ENCODE measurements around the gene ATXN7L1. TPM values are rescaled to one million over a fixed set of nuclear protein-coding genes. Genes with fewer than 3 reads are reported as not detected.

The ATXN7L1 gene
- total RNA-seq, 2 experiments from 2014 or later, result 15.2 to 17.0 TPM

- DNase-seq, result peak; percentile 43
- H3K4me1 Mint-ChIP-seq, result peaks cover 43% of the 10 kb centered on the region
- no peak overlapping the region for H3K4me3 Mint-ChIP-seq
These were observed 69.6 kb downstream of the ATXN7L1 start for GRCh38 chr7:105806592-105807447.

DNA sequence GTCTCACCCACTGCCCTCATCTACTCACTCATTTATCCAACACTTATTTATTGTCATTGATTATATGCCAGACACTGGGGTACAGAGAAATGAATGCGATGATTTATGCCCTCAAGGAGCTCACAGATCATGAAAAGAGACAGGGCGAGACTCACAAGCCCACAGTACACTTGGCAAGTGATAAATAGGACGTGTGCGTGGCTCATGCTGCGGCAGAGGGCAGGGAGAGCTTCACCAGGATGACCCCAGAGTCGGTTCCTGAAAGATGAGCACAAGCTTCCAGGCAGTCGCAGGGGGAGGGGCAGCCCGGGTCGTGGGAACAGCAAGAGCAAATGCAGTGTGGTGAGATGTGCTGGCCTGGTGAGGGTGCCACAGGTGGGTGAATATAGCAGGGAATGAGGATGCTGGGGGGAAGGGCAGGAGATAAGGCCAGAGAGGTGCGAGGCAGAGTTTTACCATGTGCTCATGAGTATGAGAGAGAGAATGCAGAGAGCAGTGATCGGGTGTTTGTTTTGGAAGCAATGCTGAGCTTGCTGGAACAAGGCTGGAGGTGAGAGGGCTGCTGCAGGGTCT lies 70.9 kb downstream of the ATXN7L1 start:
- POLR2A ChIA-PET, result no interaction called here
- no peak for DNase-seq
- no peak overlapping the region for H3K4me3 Mint-ChIP-seq
- H3K4me1 Mint-ChIP-seq, result peaks cover 45% of the 10 kb centered on the region
- H3K27me3 Mint-ChIP-seq, result no peaks in the 10 kb centered on the region
- H3K9me3 Mint-ChIP-seq, result no peaks in the 10 kb centered on the region
- H3K36me3 Mint-ChIP-seq, result peaks cover 2% of the 10 kb centered on the region
- H3K27ac Mint-ChIP-seq, result peak overlapping the region; percentile 21
- ATAC-seq (ENCODE audit: low read depth), result no peak

More at GRCh38 chr7:105806592-105807447, 69.6 kb downstream of the ATXN7L1 start:
- POLR2A ChIA-PET, result no interaction called here
- Mint-ChIP-seq H3K27ac (peak overlapping the region; percentile 19), H3K9me3 (no peaks in the 10 kb centered on the region), H3K27me3 (no peaks in the 10 kb centered on the region), H3K36me3 (peaks cover 2% of the 10 kb centered on the region)
- ATAC-seq (ENCODE audit: low read depth), result peak; percentile 49

DNA sequence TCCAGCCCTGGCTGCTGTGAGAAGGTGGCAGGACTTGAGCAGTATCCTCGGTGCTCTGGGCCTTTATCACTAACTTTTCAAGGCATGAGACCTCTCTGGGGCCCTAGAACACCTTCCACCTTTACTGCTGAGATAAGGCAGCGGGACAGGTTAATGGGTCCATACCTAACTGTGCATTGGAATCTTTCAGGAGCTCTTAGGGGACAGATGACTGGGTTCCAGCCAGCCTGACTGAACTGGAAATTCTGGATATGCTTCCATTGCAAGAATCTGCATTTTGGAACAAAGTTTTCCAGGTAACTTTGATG lies 73.0 kb downstream of the ATXN7L1 start:
- peaks cover 41% of the 10 kb centered on the region for H3K4me1 Mint-ChIP-seq
- H3K27me3 Mint-ChIP-seq, result no peaks in the 10 kb centered on the region
- no peaks in the 10 kb centered on the region for H3K36me3 Mint-ChIP-seq
- DNase-seq (no peak), ATAC-seq (ENCODE audit: low read depth) (no peak)
- H3K27ac Mint-ChIP-seq, result no peak overlapping the region
- no peak overlapping the region for H3K4me3 Mint-ChIP-seq
- POLR2A ChIA-PET, result no interaction called here
- H3K9me3 Mint-ChIP-seq, result no peaks in the 10 kb centered on the region

DNA sequence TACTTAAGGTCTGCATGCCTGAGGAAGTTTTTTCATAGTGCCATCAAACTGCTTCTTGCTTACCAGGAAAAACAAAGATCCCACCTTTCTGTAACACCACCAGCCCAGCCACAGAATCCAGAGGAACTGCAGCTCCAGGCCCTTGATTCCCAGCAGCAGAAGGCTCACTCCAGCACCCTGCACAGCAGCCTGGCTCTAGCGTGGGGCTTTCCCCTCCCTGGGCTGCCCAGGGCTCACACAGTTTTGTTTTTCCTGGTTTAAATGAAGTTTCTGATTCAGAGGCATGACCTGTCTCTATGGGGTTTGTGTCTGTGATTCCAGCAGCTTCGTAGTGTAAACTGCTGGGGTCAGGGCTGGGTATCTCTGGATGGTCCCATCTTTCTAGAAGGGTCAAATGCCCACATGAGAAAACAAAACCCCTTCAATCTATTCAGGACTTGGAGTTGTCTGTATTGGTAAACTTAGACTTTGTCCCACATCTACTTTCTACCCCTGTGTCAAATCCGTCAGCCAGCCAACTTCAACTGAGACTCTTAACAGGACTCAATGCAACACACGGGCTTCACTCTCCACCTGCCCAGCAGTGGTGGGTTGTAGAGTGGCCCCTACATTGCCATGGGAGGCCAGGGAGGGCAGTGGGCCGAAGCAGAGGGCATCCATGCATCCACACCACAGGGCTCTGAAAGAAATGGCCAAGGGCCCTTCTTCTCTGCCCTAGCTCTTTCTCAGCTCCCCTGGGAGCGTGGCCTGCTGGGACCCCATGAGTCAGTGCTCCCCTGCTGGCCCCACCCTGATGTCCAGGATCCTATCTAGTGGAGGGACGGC lies 73.6 kb downstream of the ATXN7L1 start:
- no peak for DNase-seq

GRCh38 chr7:105800849-105801534 lies 75.4 kb downstream of the ATXN7L1 start:
- no peaks in the 10 kb centered on the region for H3K27me3 Mint-ChIP-seq
- no peak for DNase-seq
- no peak overlapping the region for H3K27ac Mint-ChIP-seq
- no peaks in the 10 kb centered on the region for H3K36me3 Mint-ChIP-seq
- no peak overlapping the region for H3K4me3 Mint-ChIP-seq
- POLR2A ChIA-PET, result no interaction called here
- peaks cover 20% of the 10 kb centered on the region for H3K4me1 Mint-ChIP-seq
- no peaks in the 10 kb centered on the region for H3K9me3 Mint-ChIP-seq
- ATAC-seq (ENCODE audit: low read depth), result no peak

More for the DNA sequence above, 73.6 kb downstream of the ATXN7L1 start:
- no peak overlapping the region for H3K27ac Mint-ChIP-seq
- H3K4me1 Mint-ChIP-seq, result peaks cover 36% of the 10 kb centered on the region
- no peaks in the 10 kb centered on the region for H3K9me3 Mint-ChIP-seq
- POLR2A ChIA-PET, result no interaction called here
- H3K27me3 Mint-ChIP-seq, result no peaks in the 10 kb centered on the region
- H3K4me3 Mint-ChIP-seq, result no peak overlapping the region
- no peak for ATAC-seq (ENCODE audit: low read depth)
- H3K36me3 Mint-ChIP-seq, result no peaks in the 10 kb centered on the region

- Mint-ChIP-seq H3K36me3 (no peaks in the 10 kb centered on the region), H3K9me3 (no peaks in the 10 kb centered on the region), H3K4me3 (no peak overlapping the region), H3K4me1 (peaks cover 15% of the 10 kb centered on the region), H3K27me3 (no peaks in the 10 kb centered on the region), H3K27ac (no peak overlapping the region)
- POLR2A ChIA-PET, result no interaction called here
- ATAC-seq (ENCODE audit: low read depth) (peak; percentile 47), DNase-seq (no peak)
These were observed 76.0 kb downstream of the ATXN7L1 start for GRCh38 chr7:105800442-105800841.

- ATAC-seq (ENCODE audit: low read depth) (no peak), DNase-seq (no peak)
- no peak overlapping the region for H3K27ac Mint-ChIP-seq
- no peak overlapping the region for H3K4me3 Mint-ChIP-seq
- POLR2A ChIA-PET, result no interaction called here
- H3K27me3 Mint-ChIP-seq, result no peaks in the 10 kb centered on the region
- H3K36me3 Mint-ChIP-seq, result no peaks in the 10 kb centered on the region
- H3K4me1 Mint-ChIP-seq, result peaks cover 11% of the 10 kb centered on the region
- no peaks in the 10 kb centered on the region for H3K9me3 Mint-ChIP-seq
These were observed 76.7 kb downstream of the ATXN7L1 start for GRCh38 chr7:105799677-105800076.

DNA sequence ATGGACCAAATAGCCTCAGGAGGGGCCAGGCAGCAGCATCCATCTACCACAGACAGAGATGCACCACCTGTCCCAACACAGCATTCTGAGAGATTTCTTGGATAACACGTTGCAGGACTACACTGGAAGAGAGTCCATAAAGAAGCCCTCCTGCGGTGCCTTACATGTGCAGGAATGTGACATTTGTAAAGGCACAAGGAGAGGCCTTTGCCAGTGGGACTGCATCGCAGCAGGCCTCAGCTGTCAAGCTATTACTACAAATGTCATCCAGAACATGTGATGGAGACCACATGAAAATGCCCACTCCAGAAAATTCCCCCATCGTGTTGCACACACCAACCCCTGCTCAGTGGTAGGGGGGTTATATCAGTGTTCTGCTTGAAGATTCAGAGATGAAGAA lies 77.4 kb downstream of the ATXN7L1 start:
- no peak for DNase-seq
- Mint-ChIP-seq H3K27me3 (no peaks in the 10 kb centered on the region), H3K36me3 (no peaks in the 10 kb centered on the region), H3K4me3 (no peak overlapping the region), H3K4me1 (peaks cover 11% of the 10 kb centered on the region), H3K27ac (no peak overlapping the region), H3K9me3 (no peaks in the 10 kb centered on the region)
- no peak for ATAC-seq (ENCODE audit: low read depth)
- POLR2A ChIA-PET, result no interaction called here

- H3K27ac Mint-ChIP-seq, result no peak overlapping the region
- POLR2A ChIA-PET, result no interaction called here
- H3K36me3 Mint-ChIP-seq, result no peaks in the 10 kb centered on the region
- ATAC-seq (ENCODE audit: low read depth), result no peak
- no peak overlapping the region for H3K4me3 Mint-ChIP-seq
- H3K27me3 Mint-ChIP-seq, result no peaks in the 10 kb centered on the region
- no peaks in the 10 kb centered on the region for H3K9me3 Mint-ChIP-seq
- no peak for DNase-seq
- H3K4me1 Mint-ChIP-seq, result peaks cover 11% of the 10 kb centered on the region
These were observed 78.7 kb downstream of the ATXN7L1 start for GRCh38 chr7:105797652-105798051.

DNA sequence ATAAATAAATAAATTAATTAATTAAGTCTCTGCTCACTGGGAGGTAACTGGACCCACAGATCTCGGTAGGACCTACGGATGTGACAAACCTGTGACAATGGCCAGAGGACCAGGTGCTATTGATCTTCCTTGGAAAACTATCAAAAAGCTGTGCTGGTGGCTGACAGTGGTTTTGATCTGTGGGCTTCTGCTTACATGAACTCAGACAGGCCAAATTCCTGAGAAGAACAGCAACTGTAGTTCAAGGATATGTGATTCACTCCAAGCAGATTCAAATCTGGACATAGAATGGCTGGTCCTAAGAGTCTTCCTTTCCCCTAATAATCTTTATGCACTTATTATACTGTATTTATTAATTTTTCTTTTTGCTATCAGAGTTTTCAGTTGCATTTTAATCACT lies 80.0 kb downstream of the ATXN7L1 start:
- H3K9me3 Mint-ChIP-seq, result no peaks in the 10 kb centered on the region
- no peak for DNase-seq
- POLR2A ChIA-PET, result interaction anchor here (0.5 kb wide), 1 partner anchor 32 kb away, joined by 4 read pairs; no protein-coding TSS in a partner anchor

DNA sequence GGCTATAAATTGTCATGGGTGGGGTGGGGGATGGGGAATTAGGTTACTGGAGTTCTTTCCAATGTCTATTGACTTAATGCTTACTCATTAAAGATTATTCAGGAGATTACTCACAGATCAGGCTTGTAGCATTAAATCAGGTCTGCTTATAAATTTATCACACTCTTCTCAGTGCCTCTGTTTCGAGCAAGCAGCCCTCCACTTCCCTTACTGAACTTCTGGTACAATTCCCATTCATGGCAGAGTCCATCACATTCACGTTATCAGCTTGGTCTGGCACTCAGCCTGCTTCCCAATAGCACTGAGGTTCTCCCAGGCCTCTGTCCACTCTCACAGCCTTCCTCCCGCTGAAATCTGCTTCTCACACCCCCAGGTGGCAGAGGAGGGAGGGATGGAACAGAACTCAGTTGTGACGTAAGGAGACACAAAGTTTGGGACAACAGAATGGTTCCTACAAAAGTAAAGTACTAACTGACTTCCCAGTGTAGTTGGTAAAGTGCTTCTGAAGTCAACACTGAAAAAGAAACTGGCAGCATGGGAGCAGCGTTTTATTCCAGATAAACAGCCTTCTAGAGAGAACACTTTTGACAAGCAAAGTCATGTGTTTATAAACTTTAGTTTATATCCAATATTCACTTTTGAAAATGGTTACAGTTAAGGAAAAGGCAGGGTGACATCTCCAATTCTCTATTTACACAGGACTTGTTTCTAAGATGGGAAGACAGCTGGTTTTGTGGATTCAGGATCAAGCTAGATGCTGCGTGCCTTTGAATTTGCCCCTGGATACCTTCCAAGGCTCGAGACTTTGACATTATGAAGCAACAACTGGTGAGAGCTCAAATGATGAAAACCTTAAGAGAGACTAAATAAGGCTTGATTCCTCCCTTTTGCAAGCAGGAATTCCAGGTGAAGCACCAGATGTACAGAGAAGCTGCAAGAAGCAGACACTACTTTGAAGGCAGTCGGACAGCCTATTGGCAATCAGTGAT lies 81.4 kb downstream of the ATXN7L1 start:
- Mint-ChIP-seq H3K4me3 (no peak overlapping the region), H3K4me1 (peaks cover 3% of the 10 kb centered on the region), H3K27ac (no peak overlapping the region), H3K9me3 (no peaks in the 10 kb centered on the region), H3K27me3 (no peaks in the 10 kb centered on the region), H3K36me3 (no peaks in the 10 kb centered on the region)
- ATAC-seq (ENCODE audit: low read depth) (no peak), DNase-seq (no peak)
- POLR2A ChIA-PET, result no interaction called here

More for the DNA sequence above, 80.0 kb downstream of the ATXN7L1 start:
- Mint-ChIP-seq H3K27ac (no peak overlapping the region), H3K36me3 (no peaks in the 10 kb centered on the region), H3K27me3 (no peaks in the 10 kb centered on the region), H3K4me1 (peaks cover 11% of the 10 kb centered on the region), H3K4me3 (no peak overlapping the region)
- no peak for ATAC-seq (ENCODE audit: low read depth)

DNA sequence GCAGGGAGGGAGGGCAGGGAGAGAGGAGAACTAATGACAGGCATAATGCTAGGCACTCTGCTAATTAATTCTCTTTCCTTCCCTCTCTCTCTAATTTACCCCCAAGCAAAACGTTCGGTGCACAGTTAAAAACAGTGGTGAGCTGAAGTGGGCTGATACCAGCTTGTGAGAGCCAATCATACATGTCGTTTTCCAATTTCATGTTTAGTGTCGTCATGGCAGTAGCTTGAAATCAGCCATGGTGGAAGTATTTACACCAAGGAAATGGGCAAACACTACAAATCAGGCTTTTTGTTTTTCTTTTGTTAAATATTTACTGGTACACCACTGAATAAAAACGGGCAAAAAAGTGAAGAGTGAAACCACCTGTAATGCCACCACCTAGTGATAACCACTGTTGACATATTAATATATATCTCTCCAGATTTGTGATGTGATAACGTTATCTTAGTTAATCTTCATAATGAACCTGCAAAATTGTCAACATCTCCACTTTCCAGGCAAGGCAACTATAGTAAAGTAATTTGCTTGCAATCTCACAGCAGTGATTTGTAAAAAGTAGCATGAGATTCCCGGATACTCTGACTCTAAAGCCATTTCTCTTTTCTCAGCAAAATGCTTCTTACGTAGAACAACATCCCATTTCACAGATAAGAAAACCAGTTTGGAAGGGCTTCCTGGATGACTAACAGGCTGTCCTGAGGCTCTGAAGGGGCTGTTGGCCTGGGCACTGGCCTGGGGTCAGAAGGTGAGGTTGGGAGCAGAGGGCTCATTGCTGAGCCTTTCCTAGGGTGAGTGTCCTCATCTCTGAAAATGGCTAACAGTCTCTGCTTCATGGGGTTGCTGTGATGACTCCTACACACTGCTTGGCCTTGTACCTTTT lies 83.7 kb downstream of the ATXN7L1 start:
- DNase-seq (no peak), ATAC-seq (ENCODE audit: low read depth) (no peak)
- H3K4me3 Mint-ChIP-seq, result no peak overlapping the region
- no peak overlapping the region for H3K27ac Mint-ChIP-seq
- H3K36me3 Mint-ChIP-seq, result no peaks in the 10 kb centered on the region
- no peaks in the 10 kb centered on the region for H3K27me3 Mint-ChIP-seq
- POLR2A ChIA-PET, result no interaction called here
- no peaks in the 10 kb centered on the region for H3K4me1 Mint-ChIP-seq
- H3K9me3 Mint-ChIP-seq, result no peaks in the 10 kb centered on the region
